Measurements from ENCODE around the gene TSC22D4.

DNA sequence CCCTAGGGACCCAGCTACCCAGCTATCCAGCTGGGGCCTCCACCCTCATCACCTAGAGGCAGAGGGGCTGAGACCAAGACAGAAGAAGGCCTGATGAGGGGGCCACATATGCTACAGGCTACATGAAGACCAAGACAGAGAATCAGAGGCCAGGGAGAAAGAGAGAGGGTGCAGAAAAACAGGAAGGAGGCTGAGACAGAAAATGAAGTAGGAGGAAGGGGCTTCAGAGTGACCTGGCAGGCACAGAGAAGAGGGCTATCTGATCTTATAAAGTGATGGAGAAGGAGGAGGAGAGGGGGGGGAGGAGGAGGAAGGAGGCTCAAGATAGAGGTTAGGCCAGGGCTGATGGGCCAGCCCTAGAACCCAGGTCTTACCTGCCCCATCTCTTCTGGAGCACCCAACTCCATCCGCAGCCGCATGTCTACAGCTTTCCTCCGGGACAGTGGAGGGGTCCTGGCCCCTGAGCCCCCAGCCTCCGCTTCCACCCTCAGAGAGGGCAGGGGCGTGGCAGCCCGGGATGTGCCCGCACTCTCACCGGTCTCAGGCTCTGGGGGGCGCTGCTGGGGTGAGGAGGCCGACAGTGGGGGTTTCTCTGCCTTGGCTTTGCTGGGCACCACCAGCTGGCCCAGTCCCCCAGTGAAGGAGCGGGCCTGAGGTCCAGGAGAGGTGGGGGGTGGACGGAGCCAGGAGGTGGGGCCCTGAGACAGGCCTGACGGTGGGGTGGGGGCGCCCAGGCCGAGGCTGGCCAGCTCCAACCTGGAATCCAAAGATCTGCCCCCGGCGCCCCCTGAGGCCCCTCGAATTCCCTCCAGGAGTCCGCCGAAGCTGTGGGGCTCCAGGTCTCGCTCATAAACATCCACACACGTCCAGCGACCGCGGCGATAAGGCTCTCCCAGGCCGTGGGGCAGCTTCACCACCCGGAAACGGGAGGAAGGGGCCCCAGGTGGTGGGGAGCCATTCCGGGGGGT, 1.8 kb downstream of the TSC22D4 start:
- TF ChIP-seq, protein P1, sequence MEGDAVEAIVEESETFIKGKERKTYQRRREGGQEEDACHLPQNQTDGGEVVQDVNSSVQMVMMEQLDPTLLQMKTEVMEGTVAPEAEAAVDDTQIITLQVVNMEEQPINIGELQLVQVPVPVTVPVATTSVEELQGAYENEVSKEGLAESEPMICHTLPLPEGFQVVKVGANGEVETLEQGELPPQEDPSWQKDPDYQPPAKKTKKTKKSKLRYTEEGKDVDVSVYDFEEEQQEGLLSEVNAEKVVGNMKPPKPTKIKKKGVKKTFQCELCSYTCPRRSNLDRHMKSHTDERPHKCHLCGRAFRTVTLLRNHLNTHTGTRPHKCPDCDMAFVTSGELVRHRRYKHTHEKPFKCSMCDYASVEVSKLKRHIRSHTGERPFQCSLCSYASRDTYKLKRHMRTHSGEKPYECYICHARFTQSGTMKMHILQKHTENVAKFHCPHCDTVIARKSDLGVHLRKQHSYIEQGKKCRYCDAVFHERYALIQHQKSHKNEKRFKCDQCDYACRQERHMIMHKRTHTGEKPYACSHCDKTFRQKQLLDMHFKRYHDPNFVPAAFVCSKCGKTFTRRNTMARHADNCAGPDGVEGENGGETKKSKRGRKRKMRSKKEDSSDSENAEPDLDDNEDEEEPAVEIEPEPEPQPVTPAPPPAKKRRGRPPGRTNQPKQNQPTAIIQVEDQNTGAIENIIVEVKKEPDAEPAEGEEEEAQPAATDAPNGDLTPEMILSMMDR (conservative IDR thresholded peaks at IDR 0.05), result no peak
- no peak for TF ChIP-seq EZH2 (IDR thresholded peaks at IDR 0.05; ENCODE audit: low read depth)
